Measurements from ENCODE around the gene MERTK.
"Not testable (repeated sequence)": the region's sequence is repeated elsewhere in the genome, so short reads cannot be mapped to it uniquely, and the experiment has no call there.

The MERTK gene

DNA sequence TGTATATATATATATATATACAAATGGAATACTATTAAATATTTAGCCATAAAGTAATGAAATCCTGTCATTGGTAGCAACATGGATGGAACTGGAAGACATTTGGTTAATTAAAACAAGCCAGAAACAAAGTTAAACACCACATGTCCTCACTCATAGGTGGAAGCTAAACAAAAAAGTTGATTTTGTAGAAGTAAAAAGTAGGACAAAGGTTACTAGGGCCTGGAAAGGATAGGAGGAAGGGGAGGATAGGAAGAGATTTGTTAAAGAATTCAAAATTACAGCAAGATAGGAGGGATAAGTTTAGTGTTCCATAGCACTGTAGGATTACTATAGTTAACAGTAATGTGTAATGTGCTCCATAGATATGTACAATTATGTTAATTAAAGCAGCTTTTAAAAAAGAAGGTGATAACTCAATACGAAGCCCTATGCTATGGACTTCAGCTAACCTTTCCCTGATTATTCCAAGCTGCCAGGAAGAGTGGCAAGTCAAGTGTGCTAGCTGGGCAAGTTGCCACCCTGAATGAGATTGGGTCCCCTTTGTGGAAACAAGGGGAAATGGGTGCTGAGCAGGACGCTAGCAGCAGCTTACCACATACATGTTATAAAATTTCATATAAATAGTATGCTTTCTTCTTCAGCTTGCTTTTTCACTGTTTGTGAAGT lies 12.3 kb downstream of the MERTK start:
- no peak for FAIRE-seq

DNA sequence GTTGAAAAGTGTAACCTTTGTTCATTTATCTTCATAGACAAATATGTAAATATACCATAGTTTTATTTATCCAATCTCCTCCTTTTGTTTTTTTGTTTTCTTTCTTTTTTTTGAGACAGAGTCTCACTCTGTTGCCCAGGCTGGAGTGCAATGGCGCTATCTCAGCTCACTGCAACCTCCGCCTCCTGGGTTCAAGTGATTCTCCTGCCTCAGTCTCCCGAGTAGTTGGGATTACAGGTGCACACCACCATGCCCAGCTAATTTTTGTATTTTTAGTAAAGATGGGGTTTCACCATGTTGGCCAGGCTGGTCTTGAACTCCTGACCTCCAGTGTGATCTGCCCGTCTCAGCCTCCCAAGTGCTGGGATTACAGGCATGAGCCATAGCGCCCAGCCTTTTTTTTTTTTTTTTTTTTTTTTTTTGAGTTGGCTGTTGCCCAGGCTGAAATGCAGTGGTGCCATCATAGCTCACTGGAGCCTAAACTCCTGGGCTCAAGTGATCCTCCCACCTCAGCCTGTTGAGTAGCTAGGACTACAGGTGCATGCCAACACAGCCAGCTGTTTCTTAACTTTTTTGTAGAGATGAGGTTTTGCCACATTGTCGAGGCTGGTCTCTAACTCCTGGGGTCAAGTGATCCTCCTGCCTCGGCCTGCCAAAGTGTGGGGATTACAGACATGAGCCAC lies 13.0 kb downstream of the MERTK start:
- not testable (repeated sequence) for FAIRE-seq

DNA sequence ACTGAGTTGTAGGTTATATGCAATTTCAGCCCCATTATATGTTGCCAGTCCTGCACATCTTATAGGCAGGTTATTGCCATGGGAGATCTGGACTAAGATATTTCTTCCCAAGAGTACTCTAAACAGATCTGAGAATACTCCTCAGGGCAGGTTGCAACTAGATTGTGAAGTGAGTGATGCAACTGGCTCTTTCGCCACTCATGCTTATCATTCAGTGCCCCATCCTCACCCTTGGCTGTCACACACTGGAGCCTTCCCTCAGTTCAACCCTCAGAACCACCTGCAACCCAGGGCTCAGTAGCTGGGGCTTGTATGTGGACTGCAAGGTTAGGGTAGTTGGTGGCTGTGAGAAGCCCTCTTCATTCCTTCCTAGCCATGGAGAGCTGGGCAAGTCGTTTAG lies 14.1 kb downstream of the MERTK start:
- FAIRE-seq: no peak

DNA sequence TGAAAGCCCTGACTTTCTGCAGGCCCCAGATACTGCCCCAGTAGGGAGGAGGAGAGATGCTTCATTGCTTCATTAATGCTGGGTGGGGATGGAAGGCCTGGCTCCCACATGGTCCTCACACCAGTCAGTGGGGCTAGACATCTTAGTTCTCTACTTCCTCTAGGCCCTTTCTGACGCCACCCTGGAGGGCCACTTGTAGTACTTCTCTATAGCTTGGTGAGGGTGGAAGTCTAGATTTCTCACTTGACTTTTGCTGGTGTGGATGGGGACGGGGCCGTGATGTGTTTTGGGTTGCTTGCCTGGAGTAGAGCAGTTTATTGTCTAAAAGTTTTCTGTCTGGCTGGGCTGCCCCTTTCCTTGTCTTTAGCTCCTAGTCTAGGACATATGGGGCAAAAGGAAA lies 18.7 kb downstream of the MERTK start:
- FAIRE-seq: no peak

DNA sequence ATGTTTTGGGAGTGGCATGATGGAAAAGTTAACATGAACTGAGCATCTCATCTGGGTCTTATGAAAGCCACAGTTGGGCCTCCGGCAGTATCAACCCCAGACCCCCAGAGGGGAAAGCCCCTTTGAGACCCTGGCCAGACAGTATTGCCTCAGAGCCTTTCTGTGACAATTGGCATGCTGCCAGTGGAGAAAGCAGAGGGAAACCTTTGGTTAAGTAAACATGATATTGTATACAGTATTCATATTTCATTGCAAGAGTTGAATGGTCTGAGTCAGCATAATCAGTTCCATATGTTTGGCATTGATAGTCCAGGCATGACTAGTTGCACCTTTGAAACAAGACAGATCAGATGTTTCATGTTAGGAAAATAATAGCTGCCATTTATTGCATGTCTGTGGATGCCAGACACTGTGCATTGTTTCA lies 20.0 kb downstream of the MERTK start:
- no peak for FAIRE-seq

DNA sequence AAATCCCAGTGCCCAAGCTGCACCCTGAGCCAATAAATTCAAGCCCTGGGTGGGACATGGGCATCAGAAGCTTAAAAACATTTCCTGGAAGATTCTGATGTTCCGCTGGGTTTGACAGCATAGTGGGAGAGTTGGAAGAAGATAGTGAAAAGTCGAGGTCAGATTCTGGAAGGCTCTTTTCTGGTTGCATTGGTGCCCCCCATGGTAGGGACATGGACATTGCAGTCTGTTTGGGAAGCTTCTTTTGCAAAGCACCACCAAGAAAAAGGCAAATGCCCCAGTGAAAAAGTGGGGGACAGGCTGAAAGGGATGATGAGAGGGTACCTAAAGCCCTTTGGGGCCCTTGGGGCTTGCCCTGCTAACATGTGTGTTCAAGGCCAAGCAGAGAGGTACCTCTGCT lies 21.0 kb downstream of the MERTK start:
- no peak for FAIRE-seq

DNA sequence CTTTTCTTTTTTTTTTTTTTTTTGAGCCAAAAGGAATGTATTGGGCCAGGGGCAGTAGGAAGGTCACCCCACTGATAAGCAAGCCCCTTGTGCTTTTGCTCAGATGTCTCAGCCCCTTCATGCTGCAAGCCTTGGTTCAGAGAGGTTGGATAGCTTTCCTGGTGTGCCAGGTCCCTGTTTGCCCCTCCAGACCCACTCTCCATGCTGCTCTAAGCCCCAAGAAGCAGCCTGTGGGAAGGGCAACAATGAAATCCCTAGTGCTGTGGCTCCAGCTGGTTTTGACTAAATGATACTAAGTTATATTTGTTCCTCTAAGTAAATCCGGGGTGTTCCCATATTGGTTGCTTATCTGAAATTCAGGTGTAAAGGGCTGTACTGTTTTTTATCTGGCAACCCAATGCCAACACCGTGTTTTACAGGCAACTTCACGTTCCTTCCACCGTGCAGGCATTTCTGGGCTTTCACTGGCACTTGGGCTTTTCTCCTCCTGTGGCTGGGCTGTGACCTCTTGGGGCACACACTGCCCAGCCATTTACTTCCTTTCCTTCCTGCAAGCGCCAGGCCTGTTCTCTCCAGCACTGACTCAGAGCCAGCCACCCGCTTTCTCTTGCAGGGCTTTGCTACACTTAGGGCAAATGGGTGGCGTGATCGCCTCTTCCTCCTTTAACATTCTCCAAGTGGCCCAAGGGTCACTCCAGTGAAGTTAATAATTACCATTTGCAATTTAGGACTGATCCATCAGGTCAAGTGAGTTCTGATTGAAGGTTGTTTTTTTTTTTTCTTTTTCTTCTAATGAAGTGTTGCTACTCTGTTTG lies 21.6 kb downstream of the MERTK start:
- FAIRE-seq: no peak

DNA sequence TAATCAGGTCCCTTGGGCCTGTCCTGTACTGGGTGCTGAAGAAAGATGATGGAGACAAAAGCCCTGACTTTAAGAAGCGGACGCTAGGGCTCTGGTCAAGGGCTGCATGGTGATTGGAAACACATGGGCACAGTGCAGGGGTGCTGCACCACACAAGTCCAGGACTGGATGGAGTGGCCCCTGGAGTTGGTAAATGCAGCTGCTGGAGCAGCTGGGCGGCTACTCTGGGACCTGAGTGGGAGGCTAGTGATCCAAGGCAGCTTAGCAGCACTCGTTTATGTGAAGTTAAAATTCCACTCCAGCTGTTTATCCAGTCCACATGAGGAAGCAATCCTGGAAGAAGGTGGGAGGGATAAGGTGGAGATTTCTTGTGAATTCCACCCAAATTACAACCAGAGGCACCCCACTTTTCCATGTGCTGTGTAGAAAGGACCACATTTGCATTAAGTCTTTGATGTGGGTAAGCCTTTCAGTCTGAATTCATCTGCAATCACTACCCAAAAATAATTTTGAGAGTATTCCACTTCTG lies 24.9 kb downstream of the MERTK start:
- FAIRE-seq: no peak

DNA sequence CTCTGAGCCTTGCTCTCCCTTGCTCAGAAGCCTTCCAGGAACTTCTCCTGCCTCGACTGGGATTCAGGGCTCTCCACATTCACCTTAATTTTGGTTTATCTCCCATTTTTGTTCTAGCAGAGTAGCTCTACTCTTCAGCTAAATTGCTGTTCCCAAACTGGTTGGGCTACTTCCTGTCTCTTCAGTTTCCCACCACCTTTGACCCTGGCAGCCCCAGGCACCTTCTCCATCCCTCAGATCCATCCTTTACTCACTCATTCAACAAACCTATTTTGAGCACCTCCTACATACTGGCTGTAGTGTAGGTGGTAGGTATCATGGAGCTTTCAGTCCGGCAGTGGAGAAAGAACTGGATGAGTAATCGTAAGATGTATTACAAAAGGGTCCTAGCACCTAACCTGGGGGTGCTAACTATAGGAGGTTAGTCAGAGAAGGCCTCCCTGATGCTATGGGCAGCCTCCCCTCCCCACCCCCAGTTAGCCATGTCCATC lies 26.3 kb downstream of the MERTK start:
- no peak for FAIRE-seq

DNA sequence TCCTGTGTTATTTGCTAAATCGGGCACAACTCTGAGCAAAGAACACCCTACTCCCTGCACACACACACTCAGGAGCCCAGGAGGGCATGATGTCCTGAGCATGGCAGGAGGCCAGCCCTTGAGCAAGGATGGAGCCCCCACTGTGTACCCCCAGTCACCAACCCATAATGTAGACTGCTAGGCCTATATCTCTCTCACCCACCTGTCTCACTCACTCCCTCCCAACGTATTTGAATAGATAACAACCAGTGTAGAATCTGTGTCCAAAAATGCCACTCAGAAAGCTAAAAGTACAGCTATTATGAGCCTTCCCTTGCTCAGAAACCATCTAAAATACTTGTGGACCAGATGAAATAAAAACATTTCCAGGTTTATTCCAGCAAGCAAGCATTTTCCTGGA lies 29.3 kb downstream of the MERTK start:
- FAIRE-seq: no peak

DNA sequence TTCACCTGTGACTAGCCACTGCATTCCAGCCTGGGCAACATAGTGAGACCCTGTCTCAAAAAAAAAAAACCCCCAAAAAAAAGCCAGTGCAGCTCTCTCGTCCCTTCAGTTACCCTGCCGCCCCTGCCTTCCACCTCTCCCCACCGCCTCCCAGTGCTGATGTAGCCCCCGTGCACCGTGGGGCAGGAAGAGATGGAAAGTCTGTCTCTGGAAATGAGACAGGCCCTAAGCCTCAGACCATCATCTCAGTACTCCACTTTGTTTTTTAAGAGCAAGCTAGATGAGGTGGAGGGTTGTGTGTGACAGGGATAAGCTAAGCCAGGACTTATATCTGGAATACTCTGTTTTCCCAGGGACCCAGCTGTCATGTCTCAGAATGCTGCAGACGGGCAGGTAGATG lies 32.0 kb downstream of the MERTK start:
- FAIRE-seq: no peak

DNA sequence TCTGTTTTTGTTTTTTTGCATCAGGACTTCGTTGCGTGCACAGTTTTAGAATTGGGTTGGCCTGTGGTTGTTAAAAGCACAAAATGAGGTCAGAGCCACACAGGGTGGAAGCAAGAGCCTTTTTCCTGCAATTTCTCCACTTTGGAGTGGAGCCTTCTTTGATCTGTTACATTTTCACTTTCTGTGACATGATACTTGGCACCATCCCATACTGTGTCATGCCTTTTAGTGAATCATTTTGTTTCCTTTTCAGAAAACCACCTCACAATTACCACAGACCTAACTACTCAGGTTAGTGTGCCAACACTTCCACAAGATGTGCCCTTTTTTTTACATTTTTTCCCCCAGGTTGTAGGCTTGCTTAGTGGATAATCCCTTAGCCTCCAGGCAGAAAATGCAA lies 32.5 kb downstream of the MERTK start:
- FAIRE-seq: no peak

DNA sequence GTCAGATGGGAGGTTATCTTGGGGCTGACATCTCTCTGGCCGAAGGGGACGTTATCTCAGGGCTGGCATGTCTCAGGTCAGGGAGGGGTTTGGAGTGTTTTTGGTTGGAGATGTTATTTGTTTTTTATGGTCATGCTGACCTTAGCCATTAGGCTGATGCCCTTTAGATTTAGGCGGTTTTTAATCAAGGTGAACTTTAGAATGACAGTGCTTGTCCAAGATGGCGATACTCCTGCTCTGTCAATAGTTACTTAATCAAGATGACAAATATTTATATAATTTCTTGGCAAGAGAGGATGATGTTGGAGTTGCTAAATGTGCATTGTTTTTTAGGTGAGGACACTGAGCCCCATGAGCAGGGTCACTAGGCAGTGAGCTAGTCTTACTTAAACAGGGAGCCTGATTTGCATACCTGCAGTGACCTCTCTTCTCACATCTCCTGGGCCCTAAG lies 34.5 kb downstream of the MERTK start:
- no peak for FAIRE-seq

DNA sequence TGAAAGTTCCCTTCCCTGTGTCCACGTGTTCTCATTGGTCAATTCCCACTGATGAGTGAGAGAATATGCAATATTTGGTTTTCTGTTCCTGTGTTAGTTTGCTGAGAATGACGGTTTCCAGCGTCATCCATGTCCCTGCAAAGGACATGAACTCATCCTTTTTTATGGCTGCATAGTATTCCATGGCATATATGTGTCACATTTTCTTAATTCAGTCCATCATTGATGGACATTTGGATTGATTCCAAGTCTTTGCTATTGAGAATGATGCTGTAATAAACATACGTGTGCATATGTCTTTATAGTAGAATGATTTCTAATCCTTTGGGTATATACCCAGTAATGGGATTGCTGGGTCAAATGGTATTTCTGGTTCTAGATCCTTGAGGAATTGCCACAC lies 35.5 kb downstream of the MERTK start:
- not testable (repeated sequence) for FAIRE-seq

DNA sequence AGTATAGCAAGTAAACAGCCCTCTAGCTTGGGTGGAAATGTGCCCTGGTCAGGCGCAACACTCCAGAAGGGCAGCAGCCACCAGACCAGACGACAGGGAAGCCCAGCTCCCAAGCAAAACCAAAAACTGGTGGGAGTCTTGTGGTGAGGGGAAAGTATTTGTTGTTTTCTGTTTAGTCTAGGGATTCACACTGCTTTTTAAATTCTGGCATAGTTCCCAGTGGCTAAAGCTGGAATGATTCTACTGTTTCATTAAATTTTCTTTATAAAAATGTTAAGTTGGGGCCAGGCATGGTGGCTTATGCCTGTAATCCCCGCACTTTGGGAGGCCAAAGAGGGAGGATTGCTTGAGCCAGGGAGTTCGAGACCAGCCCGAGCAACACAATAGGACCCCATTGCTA lies 38.5 kb downstream of the MERTK start:
- FAIRE-seq: no peak

DNA sequence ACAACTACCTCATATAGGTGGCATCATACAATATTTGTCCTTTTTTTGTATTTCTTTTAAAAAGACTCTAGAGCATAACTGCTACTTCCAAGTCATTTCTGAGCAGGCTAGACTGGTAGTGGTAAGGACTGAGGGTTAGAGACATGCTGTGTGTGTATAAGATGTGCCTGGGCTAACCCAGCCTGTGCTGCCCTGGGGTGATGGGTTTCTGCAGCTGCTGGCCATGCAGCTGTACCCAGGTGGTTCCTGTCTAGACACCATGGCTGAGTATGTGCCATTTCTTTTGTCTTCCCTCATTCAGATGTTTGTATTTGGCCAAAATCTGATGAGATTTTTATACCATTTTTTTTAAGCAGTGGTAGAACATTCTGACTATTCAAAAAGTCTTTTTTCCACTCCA lies 40.0 kb downstream of the MERTK start:
- no peak for FAIRE-seq

DNA sequence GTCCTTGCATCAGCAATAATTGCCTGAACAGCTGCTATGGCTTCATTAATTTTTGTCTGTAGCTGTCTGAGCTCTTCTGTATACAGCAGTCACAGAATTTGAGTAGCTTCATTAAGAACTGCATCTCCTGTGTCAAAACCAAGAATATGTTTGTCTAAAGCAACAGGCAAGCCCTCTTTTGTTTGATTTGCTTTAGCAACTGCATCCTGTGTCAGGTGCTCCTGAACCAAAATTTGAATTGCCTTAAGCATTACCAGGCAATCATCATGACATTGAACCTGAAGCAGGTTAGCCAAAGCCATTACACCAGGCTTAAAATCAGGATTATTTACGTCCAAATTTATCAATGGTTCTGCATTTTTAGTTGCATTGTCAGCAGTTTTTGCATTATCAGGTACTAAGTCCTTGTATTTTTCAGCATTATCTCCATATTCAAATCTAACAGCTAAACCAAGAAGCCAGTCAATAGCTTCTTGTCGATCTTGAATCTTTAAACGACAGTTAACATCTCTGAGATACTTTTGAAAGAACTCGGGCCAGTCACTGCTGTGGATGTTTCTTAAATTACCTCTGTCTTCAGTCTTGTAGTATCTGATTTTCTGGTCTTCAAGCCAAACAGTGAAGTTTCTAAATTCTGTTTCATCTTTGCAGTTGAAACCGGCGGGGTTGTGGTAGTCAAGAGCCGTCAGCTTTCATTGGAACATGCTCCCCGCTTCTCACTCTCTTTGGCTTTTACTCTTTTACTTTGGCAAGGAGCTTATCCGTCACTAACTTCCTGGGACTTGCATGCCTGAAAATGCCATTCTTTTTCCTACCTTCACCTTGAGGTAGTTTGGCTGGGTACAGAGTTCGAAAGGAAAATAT lies 42.2 kb downstream of the MERTK start:
- FAIRE-seq: no peak

DNA sequence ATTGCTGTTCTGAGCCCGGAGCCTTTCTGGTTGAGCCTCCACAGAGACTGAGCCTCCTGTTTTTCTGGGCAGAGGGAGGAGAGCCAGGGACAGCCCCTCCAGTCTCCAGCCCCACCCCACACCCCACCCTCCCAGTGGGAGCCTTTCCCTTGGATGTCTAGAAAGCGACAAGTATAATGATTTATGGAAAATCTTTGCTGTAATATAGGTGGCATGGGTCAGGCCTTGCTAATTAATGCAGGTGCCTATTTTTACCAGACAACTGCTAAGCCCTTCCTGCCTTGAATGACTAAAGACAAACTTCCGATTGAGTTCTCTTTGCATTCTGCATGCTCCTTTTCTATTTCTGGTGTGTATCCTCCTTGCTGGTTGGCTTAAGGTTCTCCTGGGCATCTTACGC lies 43.1 kb downstream of the MERTK start:
- FAIRE-seq: no peak

DNA sequence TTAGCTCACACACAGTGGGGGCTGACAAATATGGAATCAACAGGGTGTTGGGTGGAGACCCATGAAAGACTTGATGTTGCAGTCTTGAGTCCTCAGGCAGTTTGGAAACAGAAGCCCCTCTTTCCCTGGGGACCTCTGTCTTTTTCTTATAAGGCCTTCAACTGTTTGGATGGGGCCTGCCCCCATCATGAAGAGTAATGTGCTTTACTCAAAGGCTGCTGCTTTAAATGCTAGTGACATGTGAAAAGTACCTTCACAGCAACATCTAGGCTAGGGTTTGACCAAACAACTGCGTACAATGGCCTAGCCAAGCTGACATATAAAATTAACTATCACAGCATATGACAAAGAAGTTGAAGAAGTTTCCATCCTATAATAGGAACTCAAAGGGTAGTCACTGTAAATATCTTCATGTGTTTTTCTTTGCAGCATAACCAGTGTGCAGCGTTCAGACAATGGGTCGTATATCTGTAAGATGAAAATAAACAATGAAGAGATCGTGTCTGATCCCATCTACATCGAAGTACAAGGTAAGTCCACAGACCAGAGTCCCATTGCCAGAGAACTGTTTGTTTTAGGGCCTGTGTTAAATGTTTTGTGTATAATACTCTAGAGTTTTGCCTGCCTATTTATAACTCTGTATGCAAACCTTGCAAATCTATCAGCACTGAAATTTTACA lies 46.3 kb downstream of the MERTK start:
- FAIRE-seq: no peak

DNA sequence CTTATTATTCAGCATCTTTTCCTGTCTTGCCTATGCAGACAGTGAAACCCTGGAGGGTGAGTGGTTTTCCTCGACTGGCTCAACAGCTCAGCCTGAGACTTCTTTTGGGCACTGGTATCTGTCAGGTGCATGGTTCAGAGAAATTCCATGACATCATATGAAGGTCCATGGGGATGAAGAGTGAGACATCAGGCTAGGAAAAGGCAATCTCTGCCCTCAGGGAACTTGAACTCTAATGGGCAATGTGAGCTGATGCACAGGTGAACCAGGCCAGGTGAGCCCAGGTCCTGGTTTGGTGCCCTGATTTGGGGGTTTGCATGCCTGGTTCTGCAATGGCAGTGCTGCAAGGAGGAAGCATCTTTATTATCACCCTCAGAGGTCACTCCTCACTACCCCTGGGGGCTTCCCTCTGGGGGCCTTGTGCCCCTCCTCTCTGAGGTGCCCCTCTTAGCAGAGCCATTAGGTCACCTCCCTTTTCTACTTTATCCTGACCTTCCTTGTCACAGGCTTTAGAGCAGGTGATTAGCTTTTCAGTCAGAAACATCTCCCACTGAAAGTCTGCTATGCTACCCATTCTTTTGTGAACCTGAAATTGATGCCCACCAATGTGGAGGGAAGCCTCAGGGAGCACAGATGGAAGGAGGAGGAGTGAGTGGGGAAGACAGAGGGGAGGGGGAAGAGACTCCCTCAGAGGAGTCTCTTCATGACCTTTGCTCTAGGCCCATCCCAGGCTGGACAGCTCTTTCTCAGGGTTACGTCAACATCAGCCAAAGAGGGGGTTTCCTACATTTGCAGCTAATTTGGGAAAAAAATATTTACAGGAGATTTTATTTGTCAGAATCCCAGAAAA lies 47.3 kb downstream of the MERTK start:
- no peak for FAIRE-seq

All from TTC549 (cell line).